ENCODE data around the gene DUSP16. TPM values are rescaled to one million over a fixed set of nuclear protein-coding genes. Genes with fewer than 3 reads are reported as not detected.

DUSP16 gene
- total RNA-seq, 3 donors from 2014 or later (not counting 1 experiment from before 2014, with no cell fraction given) = 6.9 to 19.9 (median 10.0) TPM

GRCh38 chr12:12606781-12607589 lies 44.3 kb upstream of the DUSP16 start:
- H3K27me3 ChIP-seq (ENCODE audit: control insufficient read depth, insufficient read depth, low read length) = no peaks in the 10 kb centered on the region
- Mint-ChIP-seq H3K36me3 (no peaks in the 10 kb centered on the region), H3K9me3 (no peaks in the 10 kb centered on the region), H3K4me3 (no peak overlapping the region), H3K27ac (no peak overlapping the region), H3K4me1 (peaks cover 13% of the 10 kb centered on the region in 2 donors), H3K27me3 (ENCODE audit: low read depth in 2 of 2) (peaks cover 4 to 8% of the 10 kb centered on the region in 2 donors)
- H3K27ac ChIP-seq (ENCODE audit: low read length) = no peak overlapping the region
- H3K9me3 ChIP-seq (ENCODE audit: control insufficient read depth, insufficient read depth, low read length) = no peaks in the 10 kb centered on the region
- 65% methylated on average over 3 of the region's 7 CpGs for WGBS (ENCODE audit: insufficient coverage)
- H3K36me3 ChIP-seq (ENCODE audit: control insufficient read depth, insufficient read depth, low read length) = no peaks in the 10 kb centered on the region
- H3K4me1 ChIP-seq (ENCODE audit: control insufficient read depth, insufficient read depth, low read length) = peaks cover 9% of the 10 kb centered on the region
- H3K4me3 ChIP-seq (ENCODE audit: low read length) = no peak overlapping the region
- no peak for ATAC-seq
- no peak for DNase-seq
- TF ChIP-seq, protein P1, sequence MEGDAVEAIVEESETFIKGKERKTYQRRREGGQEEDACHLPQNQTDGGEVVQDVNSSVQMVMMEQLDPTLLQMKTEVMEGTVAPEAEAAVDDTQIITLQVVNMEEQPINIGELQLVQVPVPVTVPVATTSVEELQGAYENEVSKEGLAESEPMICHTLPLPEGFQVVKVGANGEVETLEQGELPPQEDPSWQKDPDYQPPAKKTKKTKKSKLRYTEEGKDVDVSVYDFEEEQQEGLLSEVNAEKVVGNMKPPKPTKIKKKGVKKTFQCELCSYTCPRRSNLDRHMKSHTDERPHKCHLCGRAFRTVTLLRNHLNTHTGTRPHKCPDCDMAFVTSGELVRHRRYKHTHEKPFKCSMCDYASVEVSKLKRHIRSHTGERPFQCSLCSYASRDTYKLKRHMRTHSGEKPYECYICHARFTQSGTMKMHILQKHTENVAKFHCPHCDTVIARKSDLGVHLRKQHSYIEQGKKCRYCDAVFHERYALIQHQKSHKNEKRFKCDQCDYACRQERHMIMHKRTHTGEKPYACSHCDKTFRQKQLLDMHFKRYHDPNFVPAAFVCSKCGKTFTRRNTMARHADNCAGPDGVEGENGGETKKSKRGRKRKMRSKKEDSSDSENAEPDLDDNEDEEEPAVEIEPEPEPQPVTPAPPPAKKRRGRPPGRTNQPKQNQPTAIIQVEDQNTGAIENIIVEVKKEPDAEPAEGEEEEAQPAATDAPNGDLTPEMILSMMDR (IDR thresholded peaks at IDR 0.05) = no peak
- intact Hi-C loops (cut with micrococcal nuclease) = no loop called here

DNA sequence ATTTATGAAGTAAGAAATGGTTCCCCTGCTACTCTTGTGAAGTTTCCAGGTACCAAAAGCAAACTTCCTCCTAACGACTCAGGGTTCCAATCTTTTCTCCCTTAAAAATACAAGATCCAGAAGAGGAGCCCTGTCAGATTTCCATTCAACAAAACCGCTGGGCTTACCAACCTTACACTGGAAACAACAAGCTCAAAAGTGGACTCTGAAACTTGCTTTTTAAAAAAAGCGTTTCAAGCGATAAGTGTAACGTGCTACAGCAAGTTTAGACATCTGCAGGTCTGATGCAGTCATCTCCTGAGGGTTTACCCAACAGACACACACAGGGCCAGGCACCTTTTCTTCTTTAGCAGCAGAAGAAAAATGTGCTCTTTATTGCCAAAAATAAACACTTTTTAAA lies 42.1 kb upstream of the DUSP16 start:
- TF ChIP-seq, protein P1 (IDR thresholded peaks at IDR 0.05) = no peak
- no peaks in the 10 kb centered on the region for H3K27me3 ChIP-seq (ENCODE audit: control insufficient read depth, insufficient read depth, low read length)
- Mint-ChIP-seq H3K9me3 (no peaks in the 10 kb centered on the region), H3K4me1 (no peaks in the 10 kb centered on the region), H3K4me3 (no peak overlapping the region), H3K27ac (no peak overlapping the region), H3K36me3 (no peaks in the 10 kb centered on the region), H3K27me3 (ENCODE audit: low read depth in 2 of 2) (peaks cover 8 to 10% of the 10 kb centered on the region in 2 donors)
- H3K4me1 ChIP-seq (ENCODE audit: control insufficient read depth, insufficient read depth, low read length) = no peaks in the 10 kb centered on the region
- ATAC-seq (no peak), DNase-seq (no peak)
- intact Hi-C loops (cut with micrococcal nuclease) = no loop called here
- WGBS (ENCODE audit: insufficient coverage) = 84% methylated on average over 5 of the region's 5 CpGs
- no peaks in the 10 kb centered on the region for H3K36me3 ChIP-seq (ENCODE audit: control insufficient read depth, insufficient read depth, low read length)
- H3K9me3 ChIP-seq (ENCODE audit: control insufficient read depth, insufficient read depth, low read length) = no peaks in the 10 kb centered on the region
- H3K4me3 ChIP-seq (ENCODE audit: low read length) = no peak overlapping the region
- H3K27ac ChIP-seq (ENCODE audit: low read length) = no peak overlapping the region

- H3K4me3 ChIP-seq (ENCODE audit: low read length) = no peak overlapping the region
- WGBS (ENCODE audit: insufficient coverage) = 67% methylated on average over 7 of the region's 8 CpGs
- H3K27me3 ChIP-seq (ENCODE audit: control insufficient read depth, insufficient read depth, low read length) = no peaks in the 10 kb centered on the region
- H3K27ac ChIP-seq (ENCODE audit: low read length) = no peak overlapping the region
- H3K4me1 Mint-ChIP-seq = peaks cover 0 to 4% of the 10 kb centered on the region in 2 donors
- H3K27me3 Mint-ChIP-seq (ENCODE audit: low read depth in 2 of 2) = peaks cover 13 to 19% of the 10 kb centered on the region in 2 donors
- TF ChIP-seq, protein P1 (IDR thresholded peaks at IDR 0.05) = no peak
- H3K27ac Mint-ChIP-seq = no peak overlapping the region
- H3K36me3 ChIP-seq (ENCODE audit: control insufficient read depth, insufficient read depth, low read length) = no peaks in the 10 kb centered on the region
- no peaks in the 10 kb centered on the region for H3K36me3 Mint-ChIP-seq
- DNase-seq (no peak), ATAC-seq (no peak)
- H3K4me1 ChIP-seq (ENCODE audit: control insufficient read depth, insufficient read depth, low read length) = no peaks in the 10 kb centered on the region
- H3K9me3 ChIP-seq (ENCODE audit: control insufficient read depth, insufficient read depth, low read length) = no peaks in the 10 kb centered on the region
- H3K4me3 Mint-ChIP-seq = no peak overlapping the region
- H3K9me3 Mint-ChIP-seq = no peaks in the 10 kb centered on the region
- intact Hi-C loops (cut with micrococcal nuclease) = no loop called here
Observed at GRCh38 chr12:12600659-12601058, 38.0 kb upstream of the DUSP16 start.
